SW480 (cell line): ENCODE results near the gene FNDC3B.

ENCODE experiments used
- DNase-seq: peaks from one replicate; pipeline ENCODE4 v3.0.0-alpha.2; 2016; ENCODE audit warnings: low spot score

FNDC3B gene

GRCh38 chr3:172313671-172314070 lies 274.3 kb downstream of the FNDC3B start:
- no peak for DNase-seq

- DNase-seq, result no peak
Measured at GRCh38 chr3:172314591-172315160, 275.3 kb downstream of the FNDC3B start.

GRCh38 chr3:172315401-172316091 lies 276.2 kb downstream of the FNDC3B start:
- peak; percentile 49 for DNase-seq

- no peak for DNase-seq
Measured at GRCh38 chr3:172316758-172317157, 277.4 kb downstream of the FNDC3B start.

GRCh38 chr3:172317481-172317880 lies 278.1 kb downstream of the FNDC3B start:
- no peak for DNase-seq

- peak; percentile 70 for DNase-seq
Measured at GRCh38 chr3:172317984-172318383, 278.6 kb downstream of the FNDC3B start.

GRCh38 chr3:172319595-172319994 lies 280.2 kb downstream of the FNDC3B start:
- peak; percentile 46 for DNase-seq

- no peak for DNase-seq
Measured at GRCh38 chr3:172320468-172320867, 281.1 kb downstream of the FNDC3B start.

GRCh38 chr3:172321035-172321434 lies 281.7 kb downstream of the FNDC3B start:
- peak; percentile 44 for DNase-seq

GRCh38 chr3:172323894-172324610 lies 284.7 kb downstream of the FNDC3B start:
- DNase-seq, result no peak

- DNase-seq, result no peak
Measured at GRCh38 chr3:172324611-172325203, 285.3 kb downstream of the FNDC3B start.

GRCh38 chr3:172325461-172325860 lies 286.1 kb downstream of the FNDC3B start:
- DNase-seq, result no peak

GRCh38 chr3:172326993-172327392 lies 287.6 kb downstream of the FNDC3B start:
- DNase-seq, result no peak

- no peak for DNase-seq
Measured at GRCh38 chr3:172328282-172328681, 288.9 kb downstream of the FNDC3B start.

GRCh38 chr3:172329070-172329469 lies 289.7 kb downstream of the FNDC3B start:
- no peak for DNase-seq

GRCh38 chr3:172330413-172330812 lies 291.0 kb downstream of the FNDC3B start:
- DNase-seq, result no peak

- peak; percentile 54 for DNase-seq
Measured at GRCh38 chr3:172332256-172333041, 293.1 kb downstream of the FNDC3B start.

- DNase-seq, result no peak
Measured at GRCh38 chr3:172333042-172333377, 293.6 kb downstream of the FNDC3B start.

- DNase-seq, result no peak
Measured at GRCh38 chr3:172333692-172334457, 294.5 kb downstream of the FNDC3B start.

GRCh38 chr3:172334671-172335207 lies 295.4 kb downstream of the FNDC3B start:
- no peak for DNase-seq

GRCh38 chr3:172339892-172340291 lies 300.5 kb downstream of the FNDC3B start:
- no peak for DNase-seq
